Esophagus muscularis mucosa (tissue), 3 donors: ENCODE results near the gene RPS23.

Experiments used
- CTCF ChIP-seq, 3 experiments: fragments of 200-600 bp in 2 of 3; fragments of 450-650 bp in 1 of 3; sonication (generic) in 2 of 3; IDR thresholded peaks; one replicate each; pipeline ENCODE4 v1.5.1; 2017 to 2019; ENCODE audit warnings: antibody characterized with exemption in 3 of 3, mild to moderate bottlenecking in 2 of 3, moderate library complexity in 1 of 3
- POLR2A ChIP-seq: fragments of 450-650 bp; IDR thresholded peaks from one replicate; pipeline ENCODE4 v1.6.1; 2017; ENCODE audit warnings: antibody characterized with exemption, moderate library complexity, mild to moderate bottlenecking, low read depth

- TF ChIP-seq POLR2A (no peak), CTCF (IDR thresholded peaks at IDR 0.05) (no peak)
These were observed 7.1 kb upstream of the RPS23 start for GRCh38 chr5:82285206-82285605.
